Measurements from ENCODE around the gene SMPDL3A. TPM values are rescaled to one million over a fixed set of nuclear protein-coding genes. Genes with fewer than 3 reads are reported as not detected.

SMPDL3A gene
- total RNA-seq, 1 donor from 2014 or later, result 44.7 TPM

DNA sequence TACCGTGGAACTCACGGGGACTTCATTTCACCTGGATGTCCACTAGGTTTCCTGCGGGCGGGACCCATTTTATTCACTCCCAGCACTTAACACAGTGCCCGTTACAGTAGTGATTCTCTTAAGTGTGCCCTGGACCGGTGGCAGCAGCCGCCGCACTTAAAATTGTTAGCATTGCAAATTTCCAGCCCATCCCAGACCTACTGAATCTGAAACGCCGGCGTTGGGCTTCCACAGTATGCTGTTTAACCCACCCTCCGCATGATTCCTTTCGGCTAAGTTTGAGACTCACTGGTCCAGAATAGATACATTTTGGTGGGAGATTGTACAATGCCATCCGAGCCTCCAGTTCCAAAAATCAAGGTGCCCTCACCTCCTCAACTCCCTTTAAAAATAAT lies 967 bp downstream of the SMPDL3A start:
- H3K27ac ChIP-seq, result peak overlapping the region; percentile 96
- DNase-seq (ENCODE audit: extremely low spot score in 2 of 2), result no peak
- TF ChIP-seq CTCF (IDR thresholded peaks at IDR 0.05) (no peak), POLR2A (IDR thresholded peaks at IDR 0.05) (no peak)
- H3K36me3 ChIP-seq, result no peaks in the 10 kb centered on the region
- H3K27me3 ChIP-seq, result no peaks in the 10 kb centered on the region
- H3K9me3 ChIP-seq, result no peaks in the 10 kb centered on the region
- intact Hi-C loops (cut with DNase I), result no loop called here
- H3K4me1 ChIP-seq, result peaks cover 47% of the 10 kb centered on the region
- peak overlapping the region; percentile 70 to 78 for H3K4me3 ChIP-seq

DNA sequence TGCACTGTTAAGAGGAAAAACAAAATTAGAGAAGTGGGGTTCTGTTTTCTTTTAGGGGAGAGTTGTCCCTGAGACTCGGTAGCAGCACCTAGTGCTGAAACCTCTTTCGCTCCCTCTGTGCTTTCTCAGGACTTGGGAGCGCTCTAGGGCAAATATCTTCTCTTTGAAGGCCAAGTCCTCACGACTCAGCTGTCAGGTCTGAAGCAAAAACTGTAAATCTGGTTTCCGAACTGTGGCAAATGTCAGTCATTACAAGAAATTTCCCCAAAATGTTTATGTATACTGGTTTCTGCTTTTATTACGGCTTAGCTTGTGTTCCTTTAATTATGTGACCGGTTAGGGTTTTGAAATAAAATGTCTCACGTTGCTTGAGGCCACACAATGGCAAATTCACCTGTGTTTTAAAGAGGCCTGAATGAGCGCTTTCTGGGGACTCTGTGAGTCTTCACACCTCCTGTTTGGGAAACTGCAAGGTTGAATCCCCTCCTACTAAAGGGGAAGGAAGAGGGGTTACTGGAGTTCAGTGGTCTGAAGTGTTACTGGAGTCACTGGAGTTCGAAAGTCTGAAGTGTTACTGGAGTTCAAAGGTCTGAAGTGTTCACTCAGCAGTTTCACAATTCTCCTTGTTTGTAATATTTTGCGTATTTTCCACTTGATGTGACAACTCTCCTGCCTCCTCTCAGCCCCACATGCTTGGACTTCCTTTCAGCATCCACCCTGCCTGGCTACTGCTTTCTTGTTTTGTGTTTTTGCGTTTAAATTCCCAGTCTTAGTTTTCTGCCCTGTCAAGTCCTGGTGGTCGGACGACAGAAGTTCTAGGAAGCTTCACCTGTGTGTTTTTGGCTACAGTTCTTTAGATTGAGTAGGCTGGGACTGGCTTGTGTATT lies 1.6 kb downstream of the SMPDL3A start:
- TF ChIP-seq POLR2A (IDR thresholded peaks at IDR 0.05) (no peak), POLR2AphosphoS5 (IDR thresholded peaks at IDR 0.05; ENCODE audit: insufficient read depth in 1 of 2, low read depth in 1 of 2) (no peak), CTCF (IDR thresholded peaks at IDR 0.05) (no peak)
- intact Hi-C loops (cut with DNase I), result no loop called here

GRCh38 chr6:122791310-122791679 lies 2.2 kb downstream of the SMPDL3A start:
- Histone ChIP-seq H3K36me3 (no peaks in the 10 kb centered on the region), H3K9me3 (no peaks in the 10 kb centered on the region), H3K27ac (peak overlapping the region; percentile 96), H3K27me3 (no peaks in the 10 kb centered on the region), H3K4me1 (peaks cover 57% of the 10 kb centered on the region), H3K4me3 (peak overlapping the region; percentile 70 to 78)
- no peak for TF ChIP-seq CTCF (IDR thresholded peaks at IDR 0.05)
- TF ChIP-seq POLR2AphosphoS5 (IDR thresholded peaks at IDR 0.05; ENCODE audit: insufficient read depth in 1 of 2, low read depth in 1 of 2), result no peak
- no peak for TF ChIP-seq POLR2A (IDR thresholded peaks at IDR 0.05)
- no peak for DNase-seq (ENCODE audit: extremely low spot score in 2 of 2)
- intact Hi-C loops (cut with DNase I), result no loop called here

More for the DNA sequence above, 1.6 kb downstream of the SMPDL3A start:
- Histone ChIP-seq H3K36me3 (no peaks in the 10 kb centered on the region), H3K4me1 (peaks cover 54% of the 10 kb centered on the region), H3K4me3 (peak overlapping the region; percentile 70 to 78), H3K27me3 (no peaks in the 10 kb centered on the region), H3K9me3 (no peaks in the 10 kb centered on the region), H3K27ac (peak overlapping the region; percentile 96)
- no peak for DNase-seq (ENCODE audit: extremely low spot score in 2 of 2)

GRCh38 chr6:122792766-122793165 lies 3.7 kb downstream of the SMPDL3A start:
- Histone ChIP-seq H3K4me3 (peak overlapping the region in 1 of 2 donors; percentile 78), H3K27ac (peak overlapping the region; percentile 96), H3K36me3 (peaks cover 0 to 6% of the 10 kb centered on the region in 2 donors), H3K4me1 (peaks cover 66% of the 10 kb centered on the region), H3K9me3 (no peaks in the 10 kb centered on the region), H3K27me3 (no peaks in the 10 kb centered on the region)
- TF ChIP-seq CTCF (IDR thresholded peaks at IDR 0.05), result no peak
- TF ChIP-seq POLR2A (IDR thresholded peaks at IDR 0.05), result no peak
- no peak for TF ChIP-seq POLR2AphosphoS5 (IDR thresholded peaks at IDR 0.05; ENCODE audit: insufficient read depth in 1 of 2, low read depth in 1 of 2)
- no peak for DNase-seq (ENCODE audit: extremely low spot score in 2 of 2)
- intact Hi-C loops (cut with DNase I), result no loop called here

DNA sequence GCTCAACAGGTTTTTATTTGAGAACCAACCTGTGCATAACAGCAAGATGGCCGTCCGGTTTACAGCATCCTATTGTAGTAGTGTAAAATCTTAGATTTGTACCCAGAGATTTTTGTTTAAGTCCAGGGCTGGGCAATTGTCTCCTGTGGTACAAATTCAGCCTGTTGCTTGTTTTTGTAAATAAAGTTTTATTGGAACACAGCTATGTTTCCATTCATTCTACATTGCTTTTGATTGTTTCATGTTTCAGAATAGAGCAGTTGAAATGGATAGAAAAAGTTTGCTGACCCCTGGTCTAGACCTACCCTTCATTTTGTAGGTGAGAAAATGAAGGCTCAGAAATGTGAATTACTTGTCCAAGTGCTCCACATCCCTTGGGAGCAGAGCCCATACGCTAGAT lies 8.5 kb downstream of the SMPDL3A start:
- TF ChIP-seq POLR2A (IDR thresholded peaks at IDR 0.05) (no peak), CTCF (IDR thresholded peaks at IDR 0.05) (no peak)
- Histone ChIP-seq H3K27ac (peak overlapping the region; percentile 65), H3K9me3 (no peaks in the 10 kb centered on the region), H3K36me3 (peaks cover 0 to 6% of the 10 kb centered on the region in 2 donors), H3K4me3 (no peak overlapping the region), H3K4me1 (peaks cover 73% of the 10 kb centered on the region), H3K27me3 (no peaks in the 10 kb centered on the region)
- DNase-seq (ENCODE audit: extremely low spot score in 2 of 2), result no peak
- intact Hi-C loops (cut with DNase I), result no loop called here
